HG03159 (cell line): ENCODE data around the gene CCDC102A.
A peak's percentile ranks its signal among the peaks of the same experiment; 100 is the strongest.

Experiments used
- ATAC-seq: cut with Tn5 transposase; IDR thresholded peaks from one replicate; pipeline ENCODE4 v1.9.1; 2021; ENCODE audit warnings: mild to moderate bottlenecking, moderate library complexity; ENCODE audit not compliant: unreplicated experiment

The CCDC102A gene

GRCh38 chr16:57462978-57463362 lies 73.4 kb downstream of the CCDC102A start:
- ATAC-seq: no peak

GRCh38 chr16:57462209-57462977 lies 74.0 kb downstream of the CCDC102A start, which contains the start of gene POLR2C:
POLR2C (plus strand) TSS chr16:57462679; CDS start chr16:57462725, 46 bp downstream.
- ATAC-seq: peak; percentile 84
